PFSK-1 (cell line): ENCODE measurements around the gene CPN1.

ENCODE experiments used
- FOXP2 ChIP-seq: optimal IDR thresholded peaks from 2 replicates; pipeline ENCODE3; 2011; ENCODE audit warnings: borderline replicate concordance, control low read depth, inconsistent platforms; ENCODE audit not compliant: insufficient read depth; ENCODE audit errors: extremely low read length, extremely low read depth
- POLR2AphosphoS5 ChIP-seq: IDR thresholded peaks from 2 replicates; pipeline ENCODE4 v1.6.1; 2012; ENCODE audit warnings: low read depth, mild to moderate bottlenecking, control low read depth, low read length, moderate library complexity
- REST ChIP-seq, 2 experiments: IDR thresholded peaks; 2 replicates each; pipeline versions ENCODE4 v1.6.1 to v1.8.0; 2011 to 2012; ENCODE audit warnings: low read depth in 2 of 2, low read length in 2 of 2, control low read depth in 1 of 2, inconsistent platforms in 1 of 2, mild to moderate bottlenecking in 1 of 2, moderate library complexity in 1 of 2; ENCODE audit not compliant: insufficient read depth in 1 of 2
- SIN3A ChIP-seq: IDR thresholded peaks from 2 replicates; pipeline ENCODE4 v1.6.1; 2012; ENCODE audit warnings: mild to moderate bottlenecking, low read length, moderate library complexity, borderline replicate concordance; ENCODE audit not compliant: insufficient read depth
- TAF1 ChIP-seq: IDR thresholded peaks from 2 replicates; pipeline ENCODE4 v1.6.1; 2012; ENCODE audit warnings: low read length, control low read depth, borderline replicate concordance; ENCODE audit not compliant: insufficient read depth

GRCh38 chr10:100130831-100131230, 49.2 kb upstream of the CPN1 start:
- no peak for TF ChIP-seq TAF1
- no peak for TF ChIP-seq FOXP2
- no peak for TF ChIP-seq POLR2AphosphoS5
- no peak for TF ChIP-seq REST (IDR thresholded peaks at IDR 0.05; ENCODE audit: insufficient read depth in 1 of 2, low read depth in 2 of 2, low read length in 2 of 2)
- TF ChIP-seq SIN3A = no peak
